Measurements from ENCODE around the gene DTD1.

The DTD1 gene

GRCh38 chr20:18805881-18806280 is 218.0 kb downstream of the DTD1 start:
- no peak for DNase-seq

GRCh38 chr20:18808712-18809111 is 220.9 kb downstream of the DTD1 start:
- DNase-seq, result no peak

DNA sequence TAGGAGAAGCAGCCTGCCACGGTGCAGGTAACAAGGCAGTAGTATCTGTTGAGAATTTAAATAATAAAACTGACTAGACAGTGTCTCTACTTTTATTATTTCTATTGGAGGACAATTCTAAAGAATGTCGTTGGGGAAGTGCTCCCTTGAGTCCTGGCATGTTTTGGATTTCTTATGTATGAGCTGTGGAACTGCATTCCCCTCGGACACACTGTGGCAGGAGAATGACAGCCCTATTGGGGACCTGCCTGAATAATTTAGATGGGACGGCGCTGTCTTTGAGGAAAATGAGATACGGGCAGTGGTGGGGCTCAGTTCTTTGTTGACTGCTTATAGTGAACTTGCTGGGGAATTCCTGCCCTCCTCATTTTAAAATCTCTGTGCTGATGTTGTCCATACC is 223.3 kb downstream of the DTD1 start:
- no peak for DNase-seq

- DNase-seq, result no peak
These were observed 224.1 kb downstream of the DTD1 start for GRCh38 chr20:18811904-18812303.

DNA sequence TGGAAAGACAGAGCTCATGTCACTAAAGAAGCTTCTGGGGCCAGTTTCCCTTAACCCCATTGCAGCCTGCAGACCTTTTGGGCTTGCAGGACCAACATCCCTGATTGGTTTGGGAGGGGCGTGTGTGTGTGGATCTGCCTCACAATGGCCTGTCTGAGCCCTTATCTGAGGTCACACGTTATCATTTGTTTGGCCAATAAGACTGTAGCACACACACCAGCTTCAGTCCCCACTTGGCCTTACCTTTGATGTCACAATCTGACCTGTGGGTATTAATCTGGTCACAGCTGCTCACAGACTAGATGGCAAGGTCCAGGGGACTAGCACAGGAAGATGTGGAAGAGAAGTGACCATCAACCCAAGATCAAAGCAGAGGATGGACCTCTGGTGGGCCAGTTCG is 225.6 kb downstream of the DTD1 start, which contains the start of gene SCP2D1:
Gene SCP2D1 (plus strand): TSS at position 301 of the 400 bp plus-strand sequence. CDS start 33 bp downstream, at position 334.
- DNase-seq, result no peak

GRCh38 chr20:18815194-18815942 is 227.5 kb downstream of the DTD1 start:
- no peak for DNase-seq
